Endothelial cell of umbilical vein (primary cell): ENCODE data around the gene CLCA1.

Source experiments
- EZH2 ChIP-seq: IDR thresholded peaks from 2 replicates; pipeline ENCODE4 v1.6.1; 2012; ENCODE audit warnings: borderline replicate concordance, low read depth, mild to moderate bottlenecking, moderate library complexity, low read length, inconsistent platforms; ENCODE audit not compliant: severe bottlenecking
- MYC ChIP-seq: IDR thresholded peaks from one replicate; pipeline ENCODE4 v1.6.1; 2011; ENCODE audit warnings: mild to moderate bottlenecking, low read depth, low read length
- POLR2A ChIP-seq: IDR thresholded peaks from 2 replicates; pipeline ENCODE4 v1.6.1; 2012; ENCODE audit warnings: low read depth, mild to moderate bottlenecking, control low read depth, low read length
- TF ChIP-seq, protein P1 (sequence below), 2 donors: IDR thresholded peaks; 1 replicate in 1 of 2; 2 replicates in 1 of 2; pipeline ENCODE4 v1.5.1; 2011; ENCODE audit warnings: low read length in 2 of 2, mild to moderate bottlenecking in 2 of 2, moderate library complexity in 2 of 2, control low read depth in 1 of 2, inconsistent platforms in 1 of 2, low read depth in 1 of 2; ENCODE audit not compliant: insufficient read depth in 1 of 2; ENCODE audit errors: extremely low read depth in 1 of 2
- TF ChIP-seq, protein P2 (sequence below): IDR thresholded peaks from 2 replicates; pipeline ENCODE4 v1.6.1; 2011; ENCODE audit not compliant: insufficient read depth, insufficient read length

DNA sequence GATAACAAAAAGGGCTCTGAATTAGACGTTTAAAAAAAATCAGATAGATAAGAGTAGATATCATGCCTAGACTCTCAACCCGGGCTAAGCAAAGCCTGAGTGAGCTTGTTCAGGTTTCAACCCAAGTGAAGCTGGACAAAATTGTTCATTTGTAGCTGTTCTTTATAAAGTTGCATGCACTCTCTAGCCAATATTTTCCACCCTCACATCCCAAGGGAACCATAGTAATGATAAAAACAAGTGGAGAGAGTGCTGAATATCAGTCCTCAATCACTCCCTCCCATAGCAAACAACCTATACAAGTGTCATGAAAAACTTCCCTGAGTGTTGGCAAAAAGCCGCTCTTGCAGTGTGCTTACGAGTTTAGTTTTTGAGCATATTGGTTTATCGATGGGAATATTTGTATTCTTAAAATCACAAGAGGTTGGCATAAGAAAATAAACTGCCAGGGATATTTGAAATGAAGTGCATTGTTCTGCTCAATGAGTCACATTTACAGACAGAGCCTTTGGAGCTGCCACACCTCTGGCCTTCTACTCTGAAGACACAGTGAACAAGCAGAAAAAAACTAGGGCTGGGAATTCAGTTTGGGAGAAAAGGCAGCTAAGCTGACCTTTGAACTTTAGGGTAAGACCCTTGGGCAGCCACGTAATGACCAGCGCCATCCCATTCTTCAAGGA, 47.0 kb upstream of the CLCA1 start:
- TF ChIP-seq, protein P1, sequence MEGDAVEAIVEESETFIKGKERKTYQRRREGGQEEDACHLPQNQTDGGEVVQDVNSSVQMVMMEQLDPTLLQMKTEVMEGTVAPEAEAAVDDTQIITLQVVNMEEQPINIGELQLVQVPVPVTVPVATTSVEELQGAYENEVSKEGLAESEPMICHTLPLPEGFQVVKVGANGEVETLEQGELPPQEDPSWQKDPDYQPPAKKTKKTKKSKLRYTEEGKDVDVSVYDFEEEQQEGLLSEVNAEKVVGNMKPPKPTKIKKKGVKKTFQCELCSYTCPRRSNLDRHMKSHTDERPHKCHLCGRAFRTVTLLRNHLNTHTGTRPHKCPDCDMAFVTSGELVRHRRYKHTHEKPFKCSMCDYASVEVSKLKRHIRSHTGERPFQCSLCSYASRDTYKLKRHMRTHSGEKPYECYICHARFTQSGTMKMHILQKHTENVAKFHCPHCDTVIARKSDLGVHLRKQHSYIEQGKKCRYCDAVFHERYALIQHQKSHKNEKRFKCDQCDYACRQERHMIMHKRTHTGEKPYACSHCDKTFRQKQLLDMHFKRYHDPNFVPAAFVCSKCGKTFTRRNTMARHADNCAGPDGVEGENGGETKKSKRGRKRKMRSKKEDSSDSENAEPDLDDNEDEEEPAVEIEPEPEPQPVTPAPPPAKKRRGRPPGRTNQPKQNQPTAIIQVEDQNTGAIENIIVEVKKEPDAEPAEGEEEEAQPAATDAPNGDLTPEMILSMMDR (IDR thresholded peaks at IDR 0.05; ENCODE audit: extremely low read depth in 1 of 2, insufficient read depth in 1 of 2, low read depth in 1 of 2, low read length in 2 of 2) = no peak
- TF ChIP-seq EZH2 = no peak
- TF ChIP-seq POLR2A = no peak
- no peak for TF ChIP-seq MYC
- TF ChIP-seq, protein P2, sequence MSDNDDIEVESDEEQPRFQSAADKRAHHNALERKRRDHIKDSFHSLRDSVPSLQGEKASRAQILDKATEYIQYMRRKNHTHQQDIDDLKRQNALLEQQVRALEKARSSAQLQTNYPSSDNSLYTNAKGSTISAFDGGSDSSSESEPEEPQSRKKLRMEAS = no peak
